Measurements from ENCODE around the gene PTPN1. TPM values are rescaled to one million over a fixed set of nuclear protein-coding genes. Genes with fewer than 3 reads are reported as not detected.

Gene PTPN1
- total RNA-seq, 1 donor from 2014 or later = 43.8 TPM

- H3K9me3 Mint-ChIP-seq = no peaks in the 10 kb centered on the region
- TF ChIP-seq CTCF (conservative IDR thresholded peaks at IDR 0.05) = no peak
- H3K36me3 Mint-ChIP-seq (ENCODE audit: low read depth) = no peaks in the 10 kb centered on the region
- no peak overlapping the region for H3K4me3 Mint-ChIP-seq
- no peak overlapping the region for H3K27ac Mint-ChIP-seq (ENCODE audit: unreplicated experiment)
- H3K4me1 Mint-ChIP-seq = peaks cover 46% of the 10 kb centered on the region
- no peaks in the 10 kb centered on the region for H3K27me3 Mint-ChIP-seq (ENCODE audit: low read depth)
- DNase-seq (ENCODE audit: low read depth, low spot score) = no peak
Observed at GRCh38 chr20:50519036-50519762, 9.0 kb downstream of the PTPN1 start.

GRCh38 chr20:50520222-50520880 lies 10.2 kb downstream of the PTPN1 start:
- no peak for DNase-seq (ENCODE audit: low read depth, low spot score)

GRCh38 chr20:50521221-50522052 lies 11.3 kb downstream of the PTPN1 start:
- DNase-seq (ENCODE audit: low read depth, low spot score) = no peak
- Mint-ChIP-seq H3K4me1 (peaks cover 32% of the 10 kb centered on the region), H3K27ac (ENCODE audit: unreplicated experiment) (no peak overlapping the region), H3K4me3 (no peak overlapping the region), H3K27me3 (ENCODE audit: low read depth) (no peaks in the 10 kb centered on the region), H3K9me3 (no peaks in the 10 kb centered on the region), H3K36me3 (ENCODE audit: low read depth) (no peaks in the 10 kb centered on the region)
- no peak for TF ChIP-seq CTCF (conservative IDR thresholded peaks at IDR 0.05)

More at GRCh38 chr20:50520222-50520880, 10.2 kb downstream of the PTPN1 start:
- H3K4me1 Mint-ChIP-seq = peaks cover 38% of the 10 kb centered on the region
- no peak overlapping the region for H3K4me3 Mint-ChIP-seq
- no peaks in the 10 kb centered on the region for H3K9me3 Mint-ChIP-seq
- H3K27ac Mint-ChIP-seq (ENCODE audit: unreplicated experiment) = no peak overlapping the region
- no peak for TF ChIP-seq CTCF (conservative IDR thresholded peaks at IDR 0.05)
- no peaks in the 10 kb centered on the region for H3K36me3 Mint-ChIP-seq (ENCODE audit: low read depth)
- H3K27me3 Mint-ChIP-seq (ENCODE audit: low read depth) = no peaks in the 10 kb centered on the region

GRCh38 chr20:50522053-50522674 lies 12.0 kb downstream of the PTPN1 start:
- H3K4me3 Mint-ChIP-seq = no peak overlapping the region
- TF ChIP-seq CTCF (conservative IDR thresholded peaks at IDR 0.05) = no peak
- peaks cover 27% of the 10 kb centered on the region for H3K4me1 Mint-ChIP-seq
- no peak overlapping the region for H3K27ac Mint-ChIP-seq (ENCODE audit: unreplicated experiment)
- no peak for DNase-seq (ENCODE audit: low read depth, low spot score)
- H3K27me3 Mint-ChIP-seq (ENCODE audit: low read depth) = no peaks in the 10 kb centered on the region
- H3K36me3 Mint-ChIP-seq (ENCODE audit: low read depth) = no peaks in the 10 kb centered on the region
- no peaks in the 10 kb centered on the region for H3K9me3 Mint-ChIP-seq

GRCh38 chr20:50523552-50524167 lies 13.5 kb downstream of the PTPN1 start:
- TF ChIP-seq CTCF (conservative IDR thresholded peaks at IDR 0.05) = no peak
- Mint-ChIP-seq H3K27me3 (ENCODE audit: low read depth) (no peaks in the 10 kb centered on the region), H3K4me3 (no peak overlapping the region), H3K9me3 (no peaks in the 10 kb centered on the region), H3K27ac (ENCODE audit: unreplicated experiment) (no peak overlapping the region), H3K36me3 (ENCODE audit: low read depth) (no peaks in the 10 kb centered on the region), H3K4me1 (peaks cover 27% of the 10 kb centered on the region)
- no peak for DNase-seq (ENCODE audit: low read depth, low spot score)

Measured in neural crest cell (in vitro differentiated cells).